Colonic mucosa (tissue), 4 donors: ENCODE results near the gene SOX11. TPM values are rescaled to one million over a fixed set of nuclear protein-coding genes. Genes with fewer than 3 reads are reported as not detected.

Experiments used
- DNase-seq: peaks from one replicate; pipeline ENCODE4 v3.0.0-alpha.2; 2020
- H3K27ac ChIP-seq: fragments of 200-600 bp; one replicate; pipeline ENCODE4 v1.8.0; 2021
- H3K27me3 ChIP-seq: fragments of 200-600 bp; one replicate; pipeline ENCODE4 v1.8.0; 2021
- H3K36me3 ChIP-seq: fragments of 200-600 bp; one replicate; pipeline ENCODE4 v1.8.0; 2021
- H3K4me1 ChIP-seq: fragments of 200-600 bp; one replicate; pipeline ENCODE4 v1.8.0; 2021; ENCODE audit warnings: mild to moderate bottlenecking
- H3K4me3 ChIP-seq: fragments of 200-600 bp; one replicate; pipeline ENCODE4 v1.8.0; 2021
- H3K9ac ChIP-seq, 2 donors: one replicate each; pipeline ENCODE4 v1.7.0; 2013; ENCODE audit warnings: control low read depth in 2 of 2, low read depth in 2 of 2, low read length in 2 of 2
- H3K9me3 ChIP-seq: fragments of 200-600 bp; one replicate; pipeline ENCODE4 v1.8.0; 2021
- CTCF ChIP-seq: fragments of 200-600 bp; IDR thresholded peaks from one replicate; pipeline ENCODE4 v1.8.0; 2022; ENCODE audit warnings: antibody characterized with exemption, mild to moderate bottlenecking
- intact Hi-C: fragments of 100-400 bp; cut with DNase I; formaldehyde crosslinking; loops from one replicate; pipeline ENCODE4 v1.14.1; 2022
- total RNA-seq, 2 donors: library from RNA; stranded (reverse); fragmentation: NEBNext Ultra II Directional in 1 of 2; extraction: Animal tissue kit (Norgen Biotek cat#: 25700) in 1 of 2; gene quantifications; one replicate each; pipeline ENCODE4 v1.2.1, GENCODE V29; 2021
- donor health status: healthy.
- donor health status: DM: no; HTN: no; CAD: no.
- donor health status: DM: no; HTN: no; CAD: no.

Gene SOX11
- total RNA-seq, 2 donors from 2014 or later, result 0.35 TPM; not detected in 1

- intact Hi-C loops, result no loop called here
- Histone ChIP-seq H3K27me3 (no peaks in the 10 kb centered on the region), H3K9ac (no peak overlapping the region)
These were observed 56.8 kb downstream of the SOX11 start for GRCh38 chr2:5748946-5749345.

GRCh38 chr2:5749347-5749746 lies 57.2 kb downstream of the SOX11 start:
- no peak for TF ChIP-seq CTCF
- Histone ChIP-seq H3K27ac (no peak overlapping the region), H3K4me1 (no peaks in the 10 kb centered on the region), H3K27me3 (no peaks in the 10 kb centered on the region), H3K9ac (no peak overlapping the region), H3K9me3 (no peaks in the 10 kb centered on the region), H3K36me3 (no peaks in the 10 kb centered on the region), H3K4me3 (no peak overlapping the region)
- DNase-seq, result no peak
- intact Hi-C loops, result no loop called here

More at GRCh38 chr2:5748946-5749345, 56.8 kb downstream of the SOX11 start:
- Histone ChIP-seq H3K4me1 (no peaks in the 10 kb centered on the region), H3K4me3 (no peak overlapping the region), H3K9me3 (no peaks in the 10 kb centered on the region), H3K36me3 (no peaks in the 10 kb centered on the region), H3K27ac (no peak overlapping the region)
- TF ChIP-seq CTCF, result no peak
- DNase-seq, result no peak
